Nucleus accumbens (tissue), 56 donors: Measurements from ENCODE around the gene CRHR2.
"Not testable (repeated sequence)": the region's sequence is repeated elsewhere in the genome, so short reads cannot be mapped to it uniquely, and the experiment has no call there.

Source experiments
- DNase-seq, 56 donors: peaks; one replicate each; lab custom pipeline; 2025; lab: John Stamatoyannopoulos, UW

CRHR2 gene

DNA sequence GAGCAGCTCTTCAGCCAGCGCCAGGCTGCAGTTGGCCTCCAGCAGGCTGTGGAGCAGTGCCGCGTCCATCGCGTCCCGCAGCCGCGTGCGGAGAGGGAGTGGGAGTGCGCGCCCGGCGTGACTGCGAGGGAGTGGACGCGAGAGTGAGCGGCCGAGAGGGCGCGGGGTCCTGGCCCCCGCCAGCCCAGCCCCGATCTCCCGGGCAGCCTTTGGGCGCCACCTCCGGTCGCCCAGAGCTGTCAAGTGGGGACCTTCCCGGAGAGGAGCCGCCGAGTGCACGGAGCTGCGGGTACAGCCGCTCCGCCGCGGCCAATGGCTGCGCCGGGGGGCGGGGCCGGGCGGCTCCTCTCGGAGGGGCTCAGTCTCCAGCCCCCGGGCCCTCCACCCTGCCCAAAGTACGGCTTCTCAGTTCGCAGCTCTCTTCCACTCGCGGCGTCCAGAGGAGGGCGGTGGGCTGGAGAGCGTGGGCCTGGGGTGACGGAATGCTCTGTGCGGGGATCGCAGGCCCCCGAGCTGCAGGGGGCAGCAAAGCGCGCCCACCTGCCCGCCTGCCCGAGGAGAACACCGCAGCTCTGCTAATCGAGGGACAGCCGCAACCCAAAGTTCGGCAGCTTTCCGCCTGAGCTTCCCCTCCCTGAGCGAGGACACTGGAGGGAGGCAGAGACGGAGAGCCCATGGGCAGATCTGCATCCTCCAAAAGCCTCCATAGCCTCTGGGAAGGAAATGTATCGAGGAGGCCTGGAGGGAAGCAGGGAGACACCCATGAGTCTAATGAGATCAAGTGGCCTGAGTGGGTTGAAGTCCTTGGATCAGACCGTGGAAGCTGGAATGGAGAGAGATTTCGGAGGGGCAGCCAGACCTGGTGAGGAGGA is at the start of gene CRHR2:
Gene CRHR2, minus strand, starts transcription at position 245 of the 872 bp plus-strand sequence. Its CDS starts 176 bp downstream, at position 69.
- DNase-seq, result peak in 2 of 56 donors; percentile 15 to 31

DNA sequence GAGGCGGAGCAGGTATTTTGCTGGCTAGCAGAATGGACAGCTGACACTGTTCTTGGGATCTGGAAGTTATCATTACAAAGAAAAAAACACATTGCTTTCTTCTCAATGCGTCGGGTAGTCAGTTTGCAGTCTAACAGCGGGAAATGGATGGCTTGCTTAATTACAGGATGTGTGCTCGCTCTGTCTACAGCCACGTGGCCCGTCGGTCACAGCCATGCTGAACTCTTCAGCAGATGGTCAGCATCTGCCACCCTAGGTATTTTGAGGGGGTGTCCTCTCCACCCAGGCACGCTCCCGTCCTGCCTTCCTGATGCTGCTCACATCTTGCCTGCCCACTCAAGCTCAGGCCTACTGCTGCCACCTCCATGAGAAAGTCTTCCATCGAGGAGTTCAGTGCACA is 49.3 kb upstream of the CRHR2 start:
- no peak for DNase-seq

DNA sequence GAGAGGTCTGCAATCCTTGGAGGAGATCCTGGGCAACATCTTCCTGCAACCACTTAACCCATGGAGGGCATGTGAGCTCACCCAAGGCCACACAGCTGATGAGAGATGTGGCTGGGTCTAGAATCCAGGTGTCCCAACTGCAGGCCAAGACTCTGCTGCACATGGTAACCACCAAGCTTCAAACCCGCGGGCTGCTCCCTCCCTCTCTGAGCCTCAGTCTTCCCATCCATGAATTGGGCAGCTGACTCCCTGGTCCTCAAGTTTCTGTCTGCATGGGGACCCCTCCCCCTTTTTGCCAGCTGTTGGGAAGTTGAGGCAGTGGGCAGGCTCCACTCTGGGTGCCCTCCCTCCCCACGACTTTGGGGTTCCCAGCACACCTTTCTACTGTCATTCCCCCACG is 48.7 kb upstream of the CRHR2 start:
- no peak for DNase-seq

DNA sequence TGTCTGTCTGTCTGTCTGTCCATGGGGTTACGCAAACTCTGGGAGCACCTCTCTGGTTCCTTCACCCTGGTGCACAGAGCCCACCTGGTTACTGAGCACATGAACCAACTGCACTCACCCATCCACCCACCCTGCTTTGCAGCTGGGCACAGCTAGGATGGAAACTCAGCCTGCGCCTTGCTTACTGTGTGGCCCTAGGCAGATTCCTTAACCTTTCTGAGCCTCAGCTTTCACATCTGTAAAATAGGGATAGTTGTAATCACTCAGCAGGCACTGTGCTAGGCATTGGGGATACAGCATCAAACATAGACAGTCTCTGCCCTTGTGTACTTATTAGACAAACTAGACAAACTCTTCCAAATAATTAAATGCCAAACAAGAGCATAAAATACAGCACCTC is 47.8 kb upstream of the CRHR2 start:
- no peak for DNase-seq

DNA sequence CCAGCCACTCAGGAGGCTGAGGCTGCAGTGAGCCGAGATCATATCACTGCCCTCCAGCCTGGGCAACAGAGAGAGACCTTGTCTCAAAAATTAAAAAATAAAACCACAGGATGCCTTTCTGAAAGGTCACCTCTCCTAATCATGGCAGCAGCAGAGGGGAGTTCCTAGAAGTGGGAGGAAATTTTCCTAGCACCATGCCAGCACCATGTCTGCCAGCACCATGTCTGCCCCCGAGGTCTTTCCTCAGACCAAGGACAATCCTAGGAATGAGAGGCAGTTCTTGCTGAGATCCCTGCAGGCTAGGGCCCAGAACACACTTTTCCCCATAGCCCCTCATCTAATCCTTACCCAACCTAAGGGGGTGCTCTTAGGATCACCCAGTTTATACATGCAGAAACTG is 47.4 kb upstream of the CRHR2 start:
- no peak for DNase-seq

DNA sequence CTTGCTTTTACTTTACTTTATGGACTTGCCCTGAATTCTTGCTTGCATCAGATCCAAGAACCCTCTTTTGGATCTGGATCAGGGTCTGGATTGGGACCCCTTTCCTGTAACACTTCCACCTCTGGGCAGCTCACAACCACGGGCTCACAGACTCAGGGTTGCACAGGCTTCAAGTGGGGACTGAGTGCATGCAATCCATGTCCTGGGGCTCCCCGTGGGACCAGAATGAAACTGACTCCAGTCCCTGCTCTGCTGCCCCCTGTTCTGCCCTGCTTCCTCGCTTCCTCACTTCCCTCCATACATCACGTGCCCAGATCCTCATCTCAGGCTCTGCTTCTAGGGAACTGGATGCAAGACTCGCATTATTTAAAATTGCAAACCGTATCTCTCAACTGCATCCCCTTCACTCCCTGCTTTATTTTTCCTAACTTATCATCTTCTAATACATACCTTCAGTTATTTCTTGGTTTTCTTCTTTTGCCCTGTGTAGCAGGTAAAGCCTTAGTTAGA is 46.4 kb upstream of the CRHR2 start:
- DNase-seq, result no peak

DNA sequence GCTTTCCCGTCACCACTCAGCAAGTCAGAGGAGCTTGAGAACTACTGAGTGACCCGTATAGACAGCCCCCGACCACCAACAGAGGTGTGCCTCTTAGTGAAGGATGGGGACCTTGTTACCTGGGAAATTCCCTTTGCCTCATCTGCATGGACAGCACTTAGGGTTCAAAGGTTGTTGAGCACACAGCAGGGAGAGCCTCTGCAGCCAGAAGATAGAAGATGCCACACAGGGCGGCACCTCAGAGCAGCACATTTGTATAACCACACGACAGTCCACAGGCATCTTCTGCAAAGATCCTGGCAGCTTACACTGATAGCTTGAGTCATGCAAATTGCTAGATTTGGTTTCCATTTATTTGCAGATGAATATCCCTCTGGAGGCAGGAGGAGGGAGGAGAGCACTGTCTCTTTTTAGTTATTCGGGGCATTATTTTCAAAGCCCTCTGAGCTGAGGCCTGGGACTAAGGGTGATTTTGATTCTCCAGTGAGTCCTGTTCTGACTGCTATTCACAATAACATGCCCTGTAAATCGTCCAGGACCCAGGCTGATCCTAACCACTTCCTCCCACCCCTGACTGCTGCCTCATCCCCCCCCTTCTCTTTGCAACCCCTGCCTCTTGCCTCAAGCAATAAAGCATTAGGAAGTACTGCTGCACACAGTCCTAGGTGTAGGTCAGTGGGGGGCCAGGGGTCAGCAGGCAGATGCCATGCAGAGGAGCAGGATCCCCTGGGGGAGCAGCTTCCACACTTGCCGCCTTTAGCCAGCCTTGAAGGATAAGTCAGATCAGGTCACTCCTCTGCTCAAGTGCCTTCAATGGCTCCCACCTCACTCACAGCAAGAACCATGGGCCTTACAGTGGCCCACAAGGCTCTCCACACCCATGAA is 45.0 kb upstream of the CRHR2 start:
- DNase-seq, result no peak

DNA sequence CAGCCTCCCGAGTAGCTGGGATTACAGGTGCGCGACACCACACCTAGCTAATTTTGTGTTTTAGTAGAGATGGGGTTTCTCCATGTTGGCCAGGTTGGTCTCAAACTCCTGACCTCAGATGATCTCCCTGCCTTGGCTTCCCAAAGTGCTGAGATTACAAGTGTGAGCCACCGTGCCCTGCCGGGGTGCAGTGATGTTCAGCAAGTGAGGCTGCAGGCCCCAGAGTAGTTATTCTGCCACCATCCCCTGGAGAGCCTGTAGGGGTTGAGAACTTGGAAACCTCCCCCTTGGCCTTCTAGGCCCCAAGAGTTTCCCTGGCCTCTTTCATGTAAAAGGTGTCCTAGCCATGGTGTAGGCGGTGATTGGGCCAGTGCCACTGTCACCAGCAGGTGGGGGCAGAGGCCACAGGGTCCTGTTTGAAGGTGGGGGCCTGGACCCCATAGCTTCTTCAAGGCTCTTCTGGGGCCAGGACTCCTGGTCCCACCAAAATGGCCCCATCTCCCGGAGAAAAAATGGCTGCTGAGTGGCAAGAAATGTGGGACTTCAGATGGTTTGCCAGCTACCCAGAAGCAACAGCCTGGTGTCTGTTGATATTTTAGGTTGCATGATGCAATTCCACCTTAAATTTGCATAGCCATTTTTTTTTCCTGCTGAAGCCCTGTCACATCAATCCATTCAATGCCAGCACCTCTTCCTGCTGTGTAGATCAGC is 44.2 kb upstream of the CRHR2 start:
- no peak for DNase-seq

DNA sequence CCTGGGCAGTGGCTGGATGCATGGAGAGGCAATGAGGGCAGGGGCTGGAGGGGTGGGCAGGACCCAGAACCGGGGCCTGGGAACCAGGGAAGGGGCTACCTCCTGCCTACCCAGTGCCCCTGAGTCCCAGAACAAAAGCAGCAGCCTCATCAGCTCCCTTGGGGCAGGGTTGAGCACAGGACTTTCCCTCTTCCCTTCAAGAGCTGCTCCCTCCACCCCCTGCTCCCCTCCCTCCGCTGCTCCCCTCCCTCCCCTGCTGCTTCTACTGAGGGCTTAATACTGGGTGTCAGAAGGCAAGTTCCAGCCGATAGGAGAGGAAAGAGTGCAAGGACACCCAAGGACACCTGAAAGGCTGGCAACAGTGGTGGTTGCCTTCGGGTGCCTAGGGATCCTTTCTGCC is 41.5 kb upstream of the CRHR2 start:
- DNase-seq, result no peak

DNA sequence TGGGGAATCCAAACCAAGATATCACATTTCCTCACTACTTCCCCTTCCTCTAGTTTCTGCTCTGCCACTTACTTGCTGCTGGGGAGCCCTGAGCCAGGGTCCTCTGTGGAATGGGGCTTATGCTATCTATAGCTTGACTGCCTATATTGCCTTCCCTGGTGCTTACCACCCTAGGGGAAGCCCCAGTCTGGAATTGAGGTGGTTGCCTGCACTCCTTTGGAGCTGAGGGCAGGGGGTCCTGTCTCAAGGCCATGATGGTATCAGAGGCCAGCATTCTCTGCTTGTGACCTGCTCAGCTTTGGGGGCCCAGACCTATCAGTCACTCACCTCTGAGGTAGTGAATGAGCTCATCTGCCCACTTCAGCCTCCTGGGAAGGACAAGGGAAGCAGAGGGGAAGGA is 40.4 kb upstream of the CRHR2 start:
- no peak for DNase-seq

DNA sequence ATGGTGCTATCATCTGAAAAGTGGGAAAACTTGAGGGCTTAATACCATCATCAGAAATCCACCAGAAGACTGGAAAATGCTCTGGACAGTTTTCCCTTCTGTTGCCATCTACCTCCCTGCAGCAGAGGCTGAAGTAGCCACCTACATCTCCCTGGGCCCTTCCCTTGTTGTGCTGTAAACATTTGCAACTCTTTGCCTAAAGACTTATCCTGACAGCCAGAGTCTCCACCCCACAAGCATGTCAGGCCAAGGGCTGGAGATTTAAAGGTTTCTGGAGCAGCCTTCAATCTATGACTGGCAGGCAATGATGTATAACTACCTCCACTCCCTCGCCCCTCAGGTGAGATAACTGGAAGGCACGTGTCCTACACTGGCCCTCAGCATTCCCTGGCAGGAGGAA is 39.9 kb upstream of the CRHR2 start:
- DNase-seq, result no peak

DNA sequence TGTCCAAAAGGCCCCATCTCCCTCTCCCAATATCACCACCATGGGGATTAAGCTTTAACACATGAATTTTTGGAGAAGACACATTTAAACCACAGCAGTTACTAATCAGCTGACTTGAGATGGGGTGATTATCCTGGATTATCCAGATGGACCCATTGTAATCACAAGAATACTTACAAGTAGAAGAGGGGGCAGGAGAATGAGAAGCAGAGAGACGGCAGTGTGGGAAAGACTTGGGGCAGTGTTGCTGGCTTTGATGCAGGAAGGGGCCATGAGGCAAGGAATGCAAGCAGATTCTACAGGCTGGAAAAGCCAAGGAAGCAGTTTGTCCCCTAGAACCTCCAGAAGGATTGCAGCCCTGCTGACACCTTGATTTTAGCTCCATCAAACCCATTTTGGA is 39.0 kb upstream of the CRHR2 start:
- no peak for DNase-seq

DNA sequence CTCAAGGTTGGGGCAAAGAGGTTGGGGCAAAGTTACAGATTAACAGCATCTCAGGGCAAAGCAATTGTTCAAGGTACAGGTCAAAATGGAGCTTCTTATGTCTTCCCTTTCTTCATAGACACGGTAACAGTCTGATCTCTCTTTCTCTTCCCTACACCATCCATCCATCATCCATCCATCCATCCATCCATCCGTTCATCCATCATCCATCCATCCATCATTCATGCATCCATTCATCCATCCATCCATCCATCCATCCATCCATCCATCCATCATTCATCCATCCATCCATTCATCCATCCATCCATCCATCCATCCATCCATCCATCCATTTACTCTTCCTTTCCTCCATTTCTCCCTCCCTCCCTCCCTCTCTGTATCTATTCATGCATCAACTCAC is 37.2 kb upstream of the CRHR2 start:
- not testable (repeated sequence) for DNase-seq

DNA sequence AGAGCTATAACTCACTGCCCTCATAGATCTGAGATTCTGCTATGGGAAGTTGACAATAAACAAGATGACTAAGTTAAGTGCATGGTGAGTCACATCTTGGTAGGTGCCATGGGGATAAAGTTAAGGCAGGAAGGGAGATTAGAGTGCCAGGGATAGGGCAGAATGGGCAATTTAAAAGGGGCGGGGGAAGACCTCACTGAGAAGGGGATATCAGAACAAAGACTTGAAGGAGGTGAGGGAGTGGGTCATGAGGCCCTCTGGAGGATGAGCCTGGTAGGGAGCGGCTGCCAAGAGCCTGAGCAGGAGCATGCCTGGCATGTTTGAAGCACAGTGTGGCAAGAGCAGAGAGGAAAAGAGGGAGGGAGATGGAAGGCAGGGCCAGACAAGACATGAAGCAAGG is 34.9 kb upstream of the CRHR2 start:
- DNase-seq, result no peak

DNA sequence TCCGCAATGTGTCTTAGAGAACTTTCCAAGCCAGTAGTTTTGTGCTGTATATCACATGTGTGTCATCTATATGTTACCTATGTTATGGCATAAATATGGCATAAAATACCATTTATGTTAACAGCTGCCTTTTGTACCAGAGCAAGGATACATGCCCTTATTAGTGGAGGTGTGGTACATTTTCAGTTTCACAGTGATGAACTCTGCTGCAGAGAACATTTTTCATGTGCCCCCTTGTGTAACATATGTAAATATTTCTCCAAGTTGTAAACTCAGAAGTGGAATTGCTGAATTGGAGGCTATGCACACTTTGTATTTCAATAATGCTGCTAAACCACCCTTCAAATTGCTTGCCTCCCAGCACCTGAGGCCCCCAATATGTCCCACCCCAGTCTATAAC is 31.9 kb upstream of the CRHR2 start:
- no peak for DNase-seq

DNA sequence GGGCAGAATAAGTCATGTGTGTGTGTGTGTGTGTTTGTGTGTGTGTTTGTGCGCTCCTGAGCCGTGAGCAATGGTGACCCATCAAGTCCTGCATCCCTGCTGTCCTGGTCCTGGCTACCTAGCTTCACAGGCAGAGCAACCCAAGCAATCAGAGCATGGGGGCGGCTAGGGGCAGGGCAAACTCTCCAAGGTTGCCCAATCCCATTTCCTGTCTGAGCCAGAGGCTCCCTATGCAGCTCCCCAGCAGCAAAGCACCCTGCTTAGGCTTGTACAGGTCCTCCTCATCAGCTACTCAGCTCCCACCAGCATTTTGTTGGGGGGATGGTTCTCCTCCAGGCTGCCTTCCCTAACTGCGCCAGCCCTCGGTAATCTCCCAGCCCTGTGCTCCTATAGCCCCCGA is 31.1 kb upstream of the CRHR2 start:
- no peak for DNase-seq

DNA sequence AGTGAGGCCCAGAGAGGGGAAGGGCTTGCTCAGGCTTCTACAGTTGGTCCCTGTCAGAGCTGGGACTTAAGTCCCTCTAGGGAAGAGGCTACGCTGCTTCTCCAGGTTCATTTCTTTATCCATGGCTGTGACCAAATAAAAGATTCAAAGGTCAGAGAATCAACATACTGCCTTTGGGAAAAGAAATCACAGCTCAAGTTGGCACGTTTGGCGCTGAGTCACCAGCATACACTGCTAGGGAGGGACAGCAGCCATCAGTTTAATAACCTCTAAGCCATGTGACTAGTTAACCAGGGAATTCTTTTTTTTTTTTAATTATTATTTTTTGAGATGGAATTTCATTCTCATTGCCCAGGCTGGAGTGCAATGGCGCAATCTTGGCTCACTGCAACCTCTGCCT is 28.4 kb upstream of the CRHR2 start:
- DNase-seq, result no peak

DNA sequence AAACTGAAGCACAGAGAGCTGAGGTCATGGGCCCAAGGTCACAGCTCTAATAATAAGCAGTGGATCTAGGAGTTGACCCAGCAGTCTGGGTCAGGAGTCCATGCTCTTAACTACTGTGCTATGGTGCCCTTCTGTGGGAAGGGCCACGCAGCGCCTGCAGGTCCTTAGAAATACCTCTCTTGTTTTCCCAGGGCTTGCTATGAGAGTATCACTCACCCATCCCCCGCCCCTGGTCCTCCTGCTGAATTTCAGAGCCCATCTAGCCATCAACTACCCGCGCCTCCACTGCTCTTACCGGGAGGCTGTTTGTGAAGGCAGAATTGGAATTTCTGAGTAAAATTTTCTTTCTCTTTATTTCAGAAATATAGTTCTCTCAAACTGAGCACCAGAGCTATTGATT is 27.3 kb upstream of the CRHR2 start:
- no peak for DNase-seq

DNA sequence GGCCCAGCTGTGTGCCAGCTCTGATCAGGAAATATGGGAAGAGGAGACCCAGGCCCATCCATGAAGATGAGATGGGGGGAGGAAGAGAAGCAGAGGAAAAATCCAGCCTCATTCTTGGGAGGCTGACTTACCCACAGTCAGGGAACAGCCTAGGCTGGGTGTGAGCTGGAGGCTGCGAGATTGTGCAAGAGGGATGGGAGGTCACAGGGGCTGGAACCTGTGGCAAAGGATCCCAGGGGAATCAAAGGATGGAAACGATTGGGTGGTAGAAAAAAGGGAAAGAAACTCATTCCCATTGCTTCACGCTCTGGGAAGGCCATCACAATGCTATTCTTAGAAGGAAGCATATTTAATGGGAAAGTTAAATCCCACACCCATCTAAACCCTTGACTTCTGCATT is 26.7 kb upstream of the CRHR2 start:
- DNase-seq, result no peak

DNA sequence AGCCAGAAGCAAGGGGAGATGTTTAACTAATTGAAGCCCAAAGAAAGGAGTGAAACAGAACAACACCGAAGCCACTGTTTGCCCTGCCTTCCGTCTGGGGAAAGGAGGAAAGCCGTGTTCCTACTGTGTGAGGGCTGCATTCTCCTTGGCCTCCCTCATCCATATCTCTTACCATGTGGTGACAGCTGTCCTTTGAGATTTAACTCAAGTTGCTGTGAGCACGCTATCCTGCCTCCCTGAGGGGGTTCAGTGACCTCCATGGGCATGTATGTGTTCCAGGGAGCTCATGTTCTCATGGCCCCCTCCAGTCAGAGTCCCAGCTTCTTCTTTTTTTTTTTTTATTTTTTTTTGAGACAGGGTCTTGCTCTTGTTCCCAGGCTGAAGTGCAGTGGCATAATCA is 26.2 kb upstream of the CRHR2 start:
- DNase-seq, result no peak
